HepG2 (cell line): ENCODE data around the gene MEAF6. TPM values are rescaled to one million over a fixed set of nuclear protein-coding genes. Genes with fewer than 3 reads are reported as not detected.

ENCODE experiments used
- HDAC1 ChIP-seq: sonication (generic); formaldehyde crosslinking; IDR thresholded peaks from 2 replicates; pipeline ENCODE4 v1.5.1; 2020; ENCODE audit warnings: mild to moderate bottlenecking, missing genetic modification reagents
- HOXA5 ChIP-seq: sonication (generic); formaldehyde crosslinking; IDR thresholded peaks from 2 replicates; pipeline ENCODE4 v1.4.0; 2020; ENCODE audit warnings: missing genetic modification reagents
- NR1H2 ChIP-seq: sonication (generic); formaldehyde crosslinking; IDR thresholded peaks from 2 replicates; pipeline ENCODE4 v1.8.1; 2022; ENCODE audit warnings: low read depth, missing genetic modification reagents, borderline replicate concordance
- NR2C2 ChIP-seq: sonication (generic); formaldehyde crosslinking; IDR thresholded peaks from 2 replicates; pipeline ENCODE4 v1.4.0; 2020; ENCODE audit warnings: missing genetic modification reagents, mild to moderate bottlenecking, moderate library complexity, borderline replicate concordance
- NR2F6 ChIP-seq, 2 experiments: IDR thresholded peaks; 2 replicates each; pipeline ENCODE4 v1.6.1; 2016; ENCODE audit warnings: antibody characterized with exemption in 1 of 2, mild to moderate bottlenecking in 1 of 2
- TERF1 ChIP-seq: sonication (generic); formaldehyde crosslinking; IDR thresholded peaks from 2 replicates; pipeline ENCODE4 v1.8.0; 2022; ENCODE audit warnings: mild to moderate bottlenecking, missing genetic modification reagents, moderate library complexity
- ZFX ChIP-seq: sonication (generic); formaldehyde crosslinking; IDR thresholded peaks from 2 replicates; pipeline ENCODE4 v1.4.0; 2020; ENCODE audit warnings: mild to moderate bottlenecking, low read depth, missing genetic modification reagents, moderate library complexity
- polyA plus RNA-seq, 8 experiments: library from polyadenylated mRNA; depleted of rRNA in 3 of 8; stranded (reverse) in 7 of 8; unstranded in 1 of 8; fragments of >200 nt; fragmentation: Illumina TruSeq in 4 of 8; extraction: Trizol in 4 of 8; gene quantifications; 2 replicates each; pipeline versions ENCODE4 v1.2.1 to v1.2.3, GENCODE V29; 2011 to 2016; ENCODE audit warnings: low read depth in 4 of 8, missing spikeins in 1 of 8, mixed read lengths in 1 of 8; ENCODE audit not compliant: insufficient read depth in 1 of 8
- total RNA-seq, 5 experiments: library from RNA; depleted of rRNA; stranded (reverse); fragments of >200 nt; fragmentation: Illumina TruSeq; extraction: Trizol; gene quantifications; 2 replicates each; pipeline ENCODE4 v1.2.3, GENCODE V29; 2016; ENCODE audit warnings: low read depth in 1 of 5
- TF ChIP-seq, protein P1 (sequence below): sonication (generic); formaldehyde crosslinking; IDR thresholded peaks from 2 replicates; pipeline ENCODE4 v1.4.0; 2020; ENCODE audit warnings: missing genetic modification reagents

Gene MEAF6
- total and polyA plus RNA-seq, 2 of the 13 experiments (the other 11 are each of a cell fraction or from before 2014, with no cell fraction given): 29.5 to 45.6 TPM

DNA sequence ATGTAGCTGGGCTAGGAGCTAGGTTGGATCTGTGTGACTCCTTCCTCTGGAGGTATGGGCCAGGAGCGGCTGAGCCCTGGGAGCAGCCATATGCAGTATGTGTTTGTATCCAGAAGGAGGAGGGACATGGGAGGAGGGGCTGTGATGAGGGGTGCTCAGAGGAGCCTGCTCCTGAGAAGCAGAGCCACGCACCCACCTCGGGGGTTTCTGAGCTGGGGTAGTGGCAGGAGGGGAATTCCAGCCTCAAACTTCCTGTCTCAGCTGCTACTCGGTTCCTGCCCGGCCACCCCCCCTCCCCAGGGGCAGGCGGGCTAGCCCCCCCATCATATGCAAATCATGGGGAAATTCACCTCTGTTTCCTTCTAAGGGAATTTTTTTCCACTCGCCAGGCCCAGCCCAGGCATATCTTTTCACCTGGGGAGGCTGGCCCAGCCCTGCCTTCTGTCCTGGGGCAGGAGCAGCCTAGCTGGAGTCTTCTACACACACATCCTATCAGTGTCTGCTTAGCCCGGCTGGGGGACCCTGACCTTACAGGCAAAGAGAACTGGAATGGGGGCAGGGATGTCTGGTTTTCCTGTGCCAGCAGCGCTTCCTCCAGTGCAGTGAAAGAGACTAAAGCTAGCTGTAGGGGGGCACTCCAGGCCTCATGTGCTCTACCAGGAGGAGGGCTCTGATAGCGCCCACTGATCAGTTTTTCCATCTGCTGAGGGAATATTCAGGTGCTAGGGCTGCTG lies 37.2 kb downstream of the MEAF6 start (continued):
- TF ChIP-seq, protein P1, sequence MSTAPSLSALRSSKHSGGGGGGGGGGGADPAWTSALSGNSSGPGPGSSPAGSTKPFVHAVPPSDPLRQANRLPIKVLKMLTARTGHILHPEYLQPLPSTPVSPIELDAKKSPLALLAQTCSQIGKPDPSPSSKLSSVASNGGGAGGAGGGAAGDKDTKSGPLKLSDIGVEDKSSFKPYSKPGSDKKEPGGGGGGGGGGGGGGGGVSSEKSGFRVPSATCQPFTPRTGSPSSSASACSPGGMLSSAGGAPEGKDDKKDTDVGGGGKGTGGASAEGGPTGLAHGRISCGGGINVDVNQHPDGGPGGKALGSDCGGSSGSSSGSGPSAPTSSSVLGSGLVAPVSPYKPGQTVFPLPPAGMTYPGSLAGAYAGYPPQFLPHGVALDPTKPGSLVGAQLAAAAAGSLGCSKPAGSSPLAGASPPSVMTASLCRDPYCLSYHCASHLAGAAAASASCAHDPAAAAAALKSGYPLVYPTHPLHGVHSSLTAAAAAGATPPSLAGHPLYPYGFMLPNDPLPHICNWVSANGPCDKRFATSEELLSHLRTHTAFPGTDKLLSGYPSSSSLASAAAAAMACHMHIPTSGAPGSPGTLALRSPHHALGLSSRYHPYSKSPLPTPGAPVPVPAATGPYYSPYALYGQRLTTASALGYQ (CRISPR knock-in tag): no peak
- TF ChIP-seq HOXA5 (0 out of 2 replicates have a peak, but pooled peaks have one; percentile 21), NR2C2 (CRISPR knock-in tag) (no peak), NR1H2 (no peak), ZFX (CRISPR knock-in tag) (0 out of 2 replicates have a peak, but pooled peaks have one; percentile 7), TERF1 (no peak), NR2F6 (IDR thresholded peaks at IDR 0.05) (no peak), NR2F6 (CRISPR knock-in tag; IDR thresholded peaks at IDR 0.05) (0 out of 2 replicates have a peak, but pooled peaks have one; percentile 10), HDAC1 (peak; percentile 12; the same call in 1 of the 2 replicates)
